ENCODE results near the gene SDCCAG8.

GRCh38 chr1:243266231-243266630 is 10.4 kb downstream of the SDCCAG8 start:
- TF ChIP-seq CTCF (IDR thresholded peaks at IDR 0.05; ENCODE audit: poor library complexity) (no peak), EZH2 (IDR thresholded peaks at IDR 0.05; ENCODE audit: borderline replicate concordance) (no peak), EZH2phosphoT487 (IDR thresholded peaks at IDR 0.05; ENCODE audit: low read depth, severe bottlenecking, unreplicated experiment) (no peak)
